Measurements from ENCODE around the gene HABP4. TPM values are rescaled to one million over a fixed set of nuclear protein-coding genes. Genes with fewer than 3 reads are reported as not detected.

The HABP4 gene
- total RNA-seq (10 to 100 TPM; 17.8 to 35.7 (median 25.9) TPM), polyA plus RNA-seq (10 to 100 TPM; 21.6 to 28.6 TPM)
- long read RNA-seq, donor 1, transcript HABP4-201 (8 exons, 2,615 nt), result major isoform, 122 of 141 reads
- long read RNA-seq, donor 1, partial matches to known transcripts, result 5 of 141 reads
- long read RNA-seq, donor 1, other reads (novel, unspliced or antisense), result 13 of 141 reads
- long read RNA-seq, donor 2, partial matches to known transcripts, result 5 of 10 reads
- long read RNA-seq, donor 2, other reads (novel, unspliced or antisense), result 5 of 10 reads
- long read RNA-seq, donor 3, transcript HABP4-201 (8 exons, 2,615 nt), result major isoform, 132 of 154 reads
- long read RNA-seq, donor 3, partial matches to known transcripts, result 13 of 154 reads
- long read RNA-seq, donor 3, other reads (novel, unspliced or antisense), result 9 of 154 reads

DNA sequence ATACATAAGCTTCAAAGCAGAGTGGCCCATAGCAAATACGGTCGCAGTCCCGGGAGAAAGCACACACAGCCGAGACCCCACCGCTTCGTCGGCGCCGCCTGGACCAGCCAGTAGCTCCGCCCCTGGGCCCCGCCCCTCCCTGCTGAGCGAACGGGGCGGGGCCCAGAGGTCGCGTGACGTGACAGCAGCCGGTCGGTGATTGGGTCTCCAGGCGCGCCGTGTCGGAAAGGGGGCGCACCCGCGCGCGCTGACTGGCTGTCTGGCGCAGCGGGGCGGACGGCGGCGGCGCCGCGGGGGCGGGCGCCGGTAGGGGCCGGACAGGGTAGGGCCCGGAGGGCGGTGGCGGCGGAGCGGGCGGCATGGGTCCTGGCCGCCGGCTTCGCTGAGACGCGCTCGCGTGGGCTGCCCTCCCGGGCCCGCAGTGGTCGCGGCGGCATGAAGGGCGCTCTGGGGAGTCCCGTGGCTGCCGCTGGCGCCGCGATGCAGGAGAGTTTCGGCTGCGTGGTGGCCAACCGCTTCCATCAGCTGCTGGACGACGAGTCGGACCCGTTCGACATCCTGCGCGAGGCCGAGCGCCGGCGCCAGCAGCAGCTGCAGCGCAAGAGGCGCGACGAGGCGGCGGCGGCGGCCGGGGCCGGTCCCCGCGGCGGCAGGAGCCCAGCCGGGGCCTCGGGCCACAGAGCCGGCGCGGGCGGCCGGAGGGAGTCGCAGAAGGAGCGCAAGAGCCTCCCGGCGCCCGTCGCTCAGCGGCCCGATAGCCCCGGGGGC is at the start of gene HABP4:
HABP4 (plus strand) TSS at position 325 of the 768 bp plus-strand sequence; CDS start at position 436, 111 bp downstream.
- intact Hi-C loops (cut with DNase I), result loop anchor here (1.0 to 10.0 kb wide), 18 partner anchors 30 to 217 kb away; partner anchors contain the start of genes ZNF367 (in 5 of the 10), CDC14B (in 4 of the 10), PRXL2C (in 1 of the 10) and SLC35D2 (in 1 of the 10)
- Histone ChIP-seq H3K27me3 (peaks cover 0 to 8% (median 0%) of the 10 kb centered on the region in 9 donors), H3K4me3 (peak within 1 kb of the TSS; percentile 53 to 95 (median 82)), H3K36me3 (no peaks in the 10 kb centered on the region), H3K9me3 (no peaks in the 10 kb centered on the region), H3K27ac (peak within 1 kb of the TSS; percentile 52 to 93 (median 82)), H3K4me1 (peaks cover 0 to 30% (median 13%) of the 10 kb centered on the region in 12 donors)
- TF ChIP-seq POLR2A (IDR thresholded peaks at IDR 0.05), result peak; percentile 82 to 92
- TF ChIP-seq, protein P1, sequence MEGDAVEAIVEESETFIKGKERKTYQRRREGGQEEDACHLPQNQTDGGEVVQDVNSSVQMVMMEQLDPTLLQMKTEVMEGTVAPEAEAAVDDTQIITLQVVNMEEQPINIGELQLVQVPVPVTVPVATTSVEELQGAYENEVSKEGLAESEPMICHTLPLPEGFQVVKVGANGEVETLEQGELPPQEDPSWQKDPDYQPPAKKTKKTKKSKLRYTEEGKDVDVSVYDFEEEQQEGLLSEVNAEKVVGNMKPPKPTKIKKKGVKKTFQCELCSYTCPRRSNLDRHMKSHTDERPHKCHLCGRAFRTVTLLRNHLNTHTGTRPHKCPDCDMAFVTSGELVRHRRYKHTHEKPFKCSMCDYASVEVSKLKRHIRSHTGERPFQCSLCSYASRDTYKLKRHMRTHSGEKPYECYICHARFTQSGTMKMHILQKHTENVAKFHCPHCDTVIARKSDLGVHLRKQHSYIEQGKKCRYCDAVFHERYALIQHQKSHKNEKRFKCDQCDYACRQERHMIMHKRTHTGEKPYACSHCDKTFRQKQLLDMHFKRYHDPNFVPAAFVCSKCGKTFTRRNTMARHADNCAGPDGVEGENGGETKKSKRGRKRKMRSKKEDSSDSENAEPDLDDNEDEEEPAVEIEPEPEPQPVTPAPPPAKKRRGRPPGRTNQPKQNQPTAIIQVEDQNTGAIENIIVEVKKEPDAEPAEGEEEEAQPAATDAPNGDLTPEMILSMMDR (IDR thresholded peaks at IDR 0.05), result peak in 5 of 12 donors; percentile 7 to 36 (median 14)
- WGBS, 4 donors, result 0% methylated on average over 39 to 108 of the region's 108 CpGs
- DNase-seq, result peak; percentile 97 to 99 (median 98)
- peak; percentile 99 to 100 (median 99) for ATAC-seq

- H3K27me3 ChIP-seq, result no peaks in the 10 kb centered on the region
- intact Hi-C loops (cut with DNase I), result no loop called here
- H3K4me1 ChIP-seq, result peaks cover 0 to 12% (median 0%) of the 10 kb centered on the region in 12 donors
- H3K36me3 ChIP-seq, result no peaks in the 10 kb centered on the region
- TF ChIP-seq POLR2A (IDR thresholded peaks at IDR 0.05), result no peak
- TF ChIP-seq, protein P1 (IDR thresholded peaks at IDR 0.05), result no peak
- H3K27ac ChIP-seq, result no peak overlapping the region
- no peak for ATAC-seq
- no peak for DNase-seq
- WGBS, 4 donors, result 83 to 86% (median 84%) methylated on average over 9 of the region's 9 CpGs
- H3K9me3 ChIP-seq, result no peaks in the 10 kb centered on the region
- H3K4me3 ChIP-seq, result no peak overlapping the region
Measured at GRCh38 chr9:96408409-96409280, 41.3 kb upstream of the HABP4 start.

DNA sequence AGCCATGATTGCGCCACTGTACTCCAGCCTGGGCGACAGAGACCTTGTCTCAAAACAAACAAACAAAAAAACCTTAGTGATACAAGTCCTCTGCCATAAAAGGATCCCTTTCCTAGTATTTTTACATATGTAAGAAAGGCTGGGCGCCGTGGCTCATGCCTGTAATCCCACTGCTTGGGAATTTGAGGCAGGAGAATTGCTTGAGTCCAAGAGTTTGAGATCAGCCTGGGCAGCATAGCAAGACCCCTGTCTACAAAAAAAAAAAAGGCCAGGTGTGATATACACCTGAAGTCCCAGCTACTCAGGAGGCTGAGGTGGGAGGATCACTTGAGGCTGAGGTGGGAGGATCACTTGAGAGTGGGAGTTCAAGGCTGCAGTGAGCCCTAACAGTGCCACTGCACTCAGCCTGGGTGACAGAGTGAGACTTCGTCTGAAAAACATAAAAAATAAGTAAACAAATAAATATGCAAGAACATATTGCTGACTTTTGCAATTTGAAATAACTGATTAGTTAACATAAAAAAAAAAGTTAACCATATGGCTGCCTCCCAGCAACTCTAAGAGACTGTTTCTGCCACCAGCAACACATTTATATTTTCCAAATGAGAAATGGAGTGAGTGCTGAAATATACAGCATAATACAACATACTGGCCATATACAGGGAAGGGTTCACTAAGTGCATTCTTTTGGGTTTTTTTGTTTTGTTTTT is 38.7 kb upstream of the HABP4 start:
- Histone ChIP-seq H3K4me1 (peaks cover 0 to 30% (median 2%) of the 10 kb centered on the region in 12 donors), H3K9me3 (no peaks in the 10 kb centered on the region), H3K36me3 (no peaks in the 10 kb centered on the region), H3K27ac (no peak overlapping the region), H3K4me3 (no peak overlapping the region), H3K27me3 (no peaks in the 10 kb centered on the region)
- TF ChIP-seq POLR2A (IDR thresholded peaks at IDR 0.05), result no peak
- TF ChIP-seq, protein P1 (IDR thresholded peaks at IDR 0.05), result no peak
- DNase-seq (no peak), ATAC-seq (no peak)
- intact Hi-C loops (cut with DNase I), result loop anchor here in 1 of 10 donors (10.0 kb wide), 1 partner anchor 66 kb away; no protein-coding TSS in a partner anchor
- WGBS, 4 donors, result 94 to 95% (median 95%) methylated on average over 5 of the region's 5 CpGs

Data from heart left ventricle (tissue), 16 donors.